Measurements from ENCODE around the gene LMTK3. TPM values are rescaled to one million over a fixed set of nuclear protein-coding genes. Genes with fewer than 3 reads are reported as not detected.
A peak's percentile ranks its signal among the peaks of the same experiment; 100 is the strongest.

Gene LMTK3
- total and polyA plus RNA-seq, 8 donors = 2.3 to 7.7 (median 3.1) TPM

DNA sequence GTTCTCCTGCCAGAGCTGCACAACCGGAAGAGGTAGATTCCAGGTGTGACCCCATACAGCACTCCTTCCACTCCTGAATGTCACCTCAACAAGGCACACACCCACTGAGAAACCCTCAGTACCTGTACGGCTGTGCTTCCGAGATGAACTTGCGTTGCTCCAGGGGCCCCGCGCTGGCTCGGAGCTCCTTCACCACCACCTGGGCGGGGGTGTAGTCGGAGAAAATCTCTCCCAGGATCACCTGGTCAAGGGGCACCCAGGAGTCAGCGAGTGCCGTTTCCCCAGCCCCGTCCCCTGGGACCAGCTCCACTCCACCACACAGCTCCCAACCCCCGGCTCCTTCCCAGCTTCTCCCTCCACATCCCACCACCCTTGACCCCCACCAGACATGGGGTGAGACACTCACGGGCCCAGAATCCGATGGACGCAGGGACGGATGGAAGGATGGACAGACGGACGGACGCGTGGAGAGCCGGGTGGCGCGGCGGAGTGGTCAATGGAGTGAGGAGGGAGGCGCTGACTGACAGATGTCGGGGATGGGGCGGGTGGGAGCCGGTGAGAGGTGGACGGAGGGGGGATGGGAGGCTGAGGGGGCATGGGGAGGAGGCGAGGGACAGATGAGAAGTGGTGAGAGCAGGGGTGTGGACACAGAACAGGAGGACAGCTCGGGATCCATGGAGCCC lies 2.8 kb downstream of the LMTK3 start:
- 61 to 67% methylated on average over 31 to 32 of the region's 32 CpGs for WGBS, 2 donors
- ATAC-seq = no peak
- no peak for TF ChIP-seq CTCF (IDR thresholded peaks at IDR 0.05)
- no peak overlapping the region for H3K4me3 ChIP-seq
- H3K4me1 ChIP-seq = no peaks in the 10 kb centered on the region
- H3K36me3 ChIP-seq = no peaks in the 10 kb centered on the region
- intact Hi-C loops (cut with DNase I) = loop anchor here in 1 of 3 donors (5.0 kb wide), 1 partner anchor 73 kb away; no protein-coding TSS in a partner anchor
- DNase-seq = peak in 1 of 6 donors; percentile 66
- no peak overlapping the region for H3K27ac ChIP-seq
- FAIRE-seq = no peak
- no peaks in the 10 kb centered on the region for H3K27me3 ChIP-seq
- no peaks in the 10 kb centered on the region for H3K9me3 ChIP-seq

DNA sequence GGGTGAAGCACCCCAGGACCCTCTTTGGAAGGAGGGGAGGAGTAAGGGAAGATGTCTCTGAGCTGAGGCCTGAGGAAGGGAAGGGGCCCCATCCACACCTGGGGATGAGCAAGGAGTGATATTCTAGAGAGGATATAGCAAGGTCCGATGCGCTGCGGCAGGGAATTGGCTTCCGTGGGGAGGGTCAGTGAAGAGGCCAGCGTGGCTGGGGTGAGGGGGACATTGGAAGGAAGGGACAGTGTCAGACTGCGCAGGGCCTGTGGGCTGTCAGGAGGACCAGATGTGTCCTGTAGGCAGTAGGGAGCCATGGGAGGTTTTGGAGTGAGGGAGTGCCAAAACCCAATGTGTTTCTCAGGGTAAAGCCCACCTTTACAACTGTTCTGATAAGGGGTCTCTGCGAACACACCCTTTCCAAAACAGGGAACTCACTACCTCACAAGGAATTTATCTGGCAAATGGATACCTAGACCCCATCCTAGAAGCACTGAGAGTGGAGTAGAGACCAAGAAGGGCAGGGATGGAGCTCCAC lies 3.7 kb downstream of the LMTK3 start:
- ATAC-seq (no peak), FAIRE-seq (no peak)
- intact Hi-C loops (cut with DNase I) = loop anchor here in 1 of 3 donors (5.0 kb wide), 1 partner anchor 74 kb away; no protein-coding TSS in a partner anchor

DNA sequence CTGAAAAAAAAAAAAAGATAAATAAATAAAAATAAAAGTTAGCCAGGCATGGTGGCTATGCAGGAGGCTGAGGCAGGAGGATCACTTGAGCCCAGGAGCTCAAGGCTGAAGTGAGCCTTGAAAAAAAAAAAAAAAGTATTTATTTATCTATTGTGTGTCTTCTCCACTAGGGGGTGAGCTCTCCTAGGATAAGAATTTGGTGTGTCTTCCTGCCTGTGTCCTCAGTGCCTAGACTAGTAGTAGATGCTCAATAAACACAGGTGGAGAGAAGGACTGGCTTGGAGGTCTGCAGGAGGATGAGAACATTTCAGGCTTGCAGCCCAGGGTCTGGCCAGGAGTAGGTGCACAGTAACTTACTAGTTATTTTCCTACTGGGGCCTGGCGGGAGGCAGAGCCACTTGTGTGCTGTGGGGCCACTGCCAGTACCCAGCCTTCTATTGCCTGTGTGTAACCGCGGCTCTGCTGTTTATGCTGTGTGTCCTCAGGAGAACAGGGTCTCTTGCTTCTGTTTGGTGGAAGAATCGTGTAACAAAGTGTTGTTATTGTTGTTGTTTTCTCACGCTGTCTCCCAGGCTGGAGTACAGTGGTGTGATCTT lies 5.4 kb downstream of the LMTK3 start:
- ATAC-seq (no peak), DNase-seq (peak in 1 of 6 donors; percentile 17), FAIRE-seq (no peak)
- Histone ChIP-seq H3K27ac (no peak overlapping the region), H3K4me3 (no peak overlapping the region), H3K4me1 (no peaks in the 10 kb centered on the region), H3K27me3 (no peaks in the 10 kb centered on the region), H3K36me3 (no peaks in the 10 kb centered on the region), H3K9me3 (no peaks in the 10 kb centered on the region)
- TF ChIP-seq CTCF (IDR thresholded peaks at IDR 0.05) = peak in 1 of 4 donors; percentile 11
- intact Hi-C loops (cut with DNase I) = loop anchor here in 1 of 3 donors (5.0 kb wide), 1 partner anchor 76 kb away; no protein-coding TSS in a partner anchor
- WGBS, 2 donors = 79 to 87% methylated on average over 5 of the region's 5 CpGs

More for the DNA sequence above, 3.7 kb downstream of the LMTK3 start:
- Histone ChIP-seq H3K27me3 (no peaks in the 10 kb centered on the region), H3K27ac (no peak overlapping the region), H3K36me3 (no peaks in the 10 kb centered on the region), H3K4me1 (no peaks in the 10 kb centered on the region), H3K9me3 (no peaks in the 10 kb centered on the region), H3K4me3 (no peak overlapping the region)
- DNase-seq = peak in 1 of 6 donors; percentile 37
- TF ChIP-seq CTCF (IDR thresholded peaks at IDR 0.05) = no peak
- WGBS, 2 donors = 82 to 85% methylated on average over 7 of the region's 7 CpGs

DNA sequence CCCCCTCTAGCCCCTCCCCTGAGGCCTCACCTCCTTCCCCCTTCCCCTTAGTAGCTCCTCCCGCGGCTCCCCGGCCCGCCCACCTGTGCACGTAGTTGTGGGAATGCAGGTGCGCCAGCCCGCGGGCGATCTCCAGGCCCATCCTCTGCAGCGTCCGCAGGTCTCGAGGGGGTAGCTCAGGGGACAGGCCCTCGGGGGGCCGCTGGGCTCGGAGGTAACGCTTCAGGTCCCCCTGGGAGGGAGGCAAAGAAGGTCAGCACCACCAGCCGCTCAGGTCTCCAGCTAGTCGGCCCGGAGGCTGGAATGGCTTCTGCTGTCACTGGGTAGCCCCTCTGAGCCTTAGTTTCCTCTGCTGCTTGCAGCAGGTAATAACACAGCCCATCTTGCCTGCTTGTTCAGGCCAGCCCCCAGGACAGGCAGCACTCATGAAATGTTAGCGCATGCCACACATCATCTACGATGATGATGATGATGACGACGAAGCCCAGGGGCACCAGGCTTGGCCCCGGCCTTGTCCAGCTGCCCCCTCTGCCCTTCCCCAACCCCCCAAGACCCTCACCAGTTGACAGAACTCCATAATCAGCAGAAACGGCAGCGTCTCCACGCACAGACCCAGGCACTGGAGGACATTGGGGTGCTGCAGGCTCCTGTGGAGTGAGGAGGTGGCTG lies 9.2 kb downstream of the LMTK3 start:
- Histone ChIP-seq H3K9me3 (no peaks in the 10 kb centered on the region), H3K4me3 (peak overlapping the region in 2 of 4 donors; percentile 24 to 36), H3K27me3 (no peaks in the 10 kb centered on the region), H3K36me3 (no peaks in the 10 kb centered on the region), H3K4me1 (no peaks in the 10 kb centered on the region), H3K27ac (peak overlapping the region in 3 of 4 donors; percentile 26 to 75 (median 57))
- WGBS, 2 donors = 29 to 30% methylated on average over 26 to 27 of the region's 27 CpGs
- DNase-seq (peak in 2 of 6 donors; percentile 93 to 97), FAIRE-seq (no peak), ATAC-seq (no peak)
- TF ChIP-seq CTCF (IDR thresholded peaks at IDR 0.05) = no peak
- intact Hi-C loops (cut with DNase I) = no loop called here

Measured in pancreas (tissue), 10 donors.